ENCODE data around the gene ATP8B4.
"Not testable (repeated sequence)": the region's sequence is repeated elsewhere in the genome, so short reads cannot be mapped to it uniquely, and the experiment has no call there.

Gene ATP8B4

DNA sequence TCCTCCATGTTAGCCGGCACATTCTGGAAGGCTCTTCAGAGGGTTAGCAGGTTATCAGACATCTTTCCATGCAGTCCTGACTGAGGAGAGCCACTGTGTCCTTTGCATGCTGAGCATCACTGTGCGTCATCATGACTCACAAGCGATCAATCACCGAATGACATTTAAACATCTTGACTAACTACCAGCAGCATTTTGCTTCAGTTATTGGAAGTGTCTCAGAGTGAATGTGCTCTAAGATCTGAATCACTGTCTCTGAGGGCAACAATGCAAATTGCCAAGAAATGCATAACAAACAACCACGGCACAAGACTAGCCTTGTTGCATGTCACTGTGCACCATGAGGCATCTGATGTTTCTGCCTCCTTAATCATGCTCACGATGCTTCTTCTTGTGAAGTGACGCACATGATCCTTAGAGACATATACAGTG lies 18.3 kb upstream of the ATP8B4 start:
- DNase-seq, result no peak

- DNase-seq, result no peak
Measured at GRCh38 chr15:50135031-50135551, 16.1 kb upstream of the ATP8B4 start.

- no peak for DNase-seq
Measured at GRCh38 chr15:50134524-50135024, 15.5 kb upstream of the ATP8B4 start.

GRCh38 chr15:50132251-50132984 lies 13.4 kb upstream of the ATP8B4 start:
- DNase-seq, result not testable (repeated sequence)

DNA sequence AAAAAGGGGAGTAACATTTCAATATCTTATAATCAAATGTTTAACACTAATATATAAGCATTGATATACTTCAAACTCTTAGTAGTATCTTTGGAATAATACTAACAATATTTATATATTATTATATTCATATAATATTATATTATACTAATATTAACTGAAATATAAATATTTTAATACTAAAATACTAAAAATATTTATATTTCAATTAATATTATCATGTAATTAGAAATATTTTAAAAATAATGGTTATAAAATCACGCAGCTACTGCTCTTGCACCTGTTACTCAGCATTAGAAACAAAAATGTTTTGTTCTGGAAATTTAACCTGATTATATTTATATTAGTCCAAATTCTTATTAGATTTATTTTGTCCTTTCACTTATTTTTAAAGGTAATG lies 12.6 kb upstream of the ATP8B4 start:
- DNase-seq, result no peak

DNA sequence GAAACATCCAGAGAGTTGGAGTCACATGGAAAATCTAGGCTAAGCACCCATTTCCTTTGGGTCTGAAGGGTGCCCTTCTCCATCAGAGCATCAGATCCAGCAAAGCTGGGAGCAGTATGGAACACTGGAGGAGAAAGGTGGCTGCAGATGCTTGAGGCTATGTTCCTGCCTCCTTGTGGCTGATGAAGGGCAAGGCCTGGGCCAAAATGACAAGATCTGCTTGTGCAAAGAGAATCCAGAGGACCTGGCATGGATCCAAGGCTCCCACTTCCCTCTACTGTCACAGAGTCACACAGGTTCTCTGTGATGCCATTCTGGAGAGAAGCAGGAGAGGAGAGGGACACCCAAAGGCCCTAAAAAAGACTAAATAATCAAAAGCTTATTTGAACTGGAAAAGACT lies 9.2 kb upstream of the ATP8B4 start:
- no peak for DNase-seq

GRCh38 chr15:50127255-50127777 lies 8.3 kb upstream of the ATP8B4 start:
- DNase-seq, result no peak

DNA sequence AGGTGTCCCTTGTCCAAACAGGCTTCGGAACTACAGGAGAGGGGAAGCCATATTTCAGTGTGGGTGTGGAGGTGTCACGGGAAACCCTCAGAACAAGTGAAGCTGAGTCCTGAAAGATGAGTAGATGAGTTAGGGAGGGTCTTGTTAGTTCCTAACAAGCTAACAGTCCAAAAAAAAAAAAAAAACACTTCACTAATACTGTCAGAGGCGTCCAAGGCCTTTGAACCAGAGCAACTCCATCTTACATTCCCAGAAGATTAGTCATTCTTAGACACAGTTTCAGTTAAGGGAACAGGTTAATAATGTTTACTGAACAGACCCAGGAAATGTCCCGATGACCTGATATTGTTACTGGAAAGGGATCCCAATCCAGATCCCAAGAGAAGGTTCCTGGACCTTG lies 7.0 kb upstream of the ATP8B4 start:
- no peak for DNase-seq

GRCh38 chr15:50124631-50125030 lies 5.6 kb upstream of the ATP8B4 start:
- DNase-seq, result no peak

- no peak for DNase-seq
Measured at GRCh38 chr15:50123861-50124557, 5.0 kb upstream of the ATP8B4 start.

GRCh38 chr15:50120729-50121128 lies 1.7 kb upstream of the ATP8B4 start:
- no peak for DNase-seq

- no peak for DNase-seq
Measured at GRCh38 chr15:50117431-50118027, 1.5 kb downstream of the ATP8B4 start.

DNA sequence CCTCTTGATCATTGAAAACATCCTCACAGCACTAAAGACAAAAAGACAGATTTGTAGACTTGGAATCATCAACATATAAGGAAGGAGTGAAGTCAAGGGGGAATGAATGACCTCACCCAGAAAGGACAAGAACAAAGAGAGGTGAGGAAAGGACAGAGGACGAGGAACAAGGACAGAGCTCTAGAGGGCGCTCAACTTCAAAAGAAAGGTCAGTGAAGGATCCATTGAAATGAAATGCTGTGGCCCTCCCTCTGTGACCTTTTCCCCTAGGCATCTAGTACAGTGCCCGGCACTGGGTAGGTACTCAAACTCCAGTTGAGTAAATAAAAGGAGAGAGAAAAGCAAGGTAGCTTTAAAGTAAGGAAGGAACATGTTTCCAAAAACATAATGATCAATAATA lies 2.6 kb downstream of the ATP8B4 start:
- DNase-seq, result no peak

- no peak for DNase-seq
Measured at GRCh38 chr15:50113992-50114780, 4.8 kb downstream of the ATP8B4 start.

- no peak for DNase-seq
Measured at GRCh38 chr15:50113187-50113505, 5.9 kb downstream of the ATP8B4 start.

DNA sequence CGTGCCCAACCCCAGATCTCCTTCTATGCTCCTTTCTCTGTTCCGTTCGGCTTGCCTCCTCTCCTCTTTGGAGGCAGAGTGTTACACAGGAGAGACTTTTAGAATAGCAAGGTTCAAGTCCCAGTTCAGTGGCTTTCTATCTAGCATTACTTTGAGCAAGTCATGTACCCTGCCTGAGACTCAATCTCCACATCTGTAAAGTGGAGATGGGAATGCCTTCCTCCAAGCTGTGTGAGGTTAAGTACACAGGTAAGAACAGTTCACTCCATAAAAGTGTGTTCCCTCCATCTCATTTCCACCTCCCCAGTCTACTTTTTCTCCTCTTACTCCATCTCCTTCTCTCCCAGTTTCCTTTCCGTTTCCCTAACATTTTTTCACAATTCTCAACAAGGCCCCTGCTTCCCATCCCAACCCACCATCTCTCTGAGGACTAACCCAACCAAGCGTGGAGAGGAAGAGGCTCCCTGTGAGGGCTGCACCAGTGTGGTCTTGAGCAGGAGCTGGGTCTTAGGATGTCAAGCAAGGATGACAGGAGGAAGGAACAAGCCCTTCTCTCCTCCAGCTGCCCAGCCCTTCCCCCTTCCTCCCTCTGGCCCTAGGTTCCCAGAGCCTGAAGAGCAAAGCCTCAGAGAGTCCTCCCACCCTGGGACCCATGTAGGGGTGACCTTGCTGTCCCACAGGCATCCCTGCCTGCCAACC lies 6.4 kb downstream of the ATP8B4 start:
- DNase-seq, result no peak

DNA sequence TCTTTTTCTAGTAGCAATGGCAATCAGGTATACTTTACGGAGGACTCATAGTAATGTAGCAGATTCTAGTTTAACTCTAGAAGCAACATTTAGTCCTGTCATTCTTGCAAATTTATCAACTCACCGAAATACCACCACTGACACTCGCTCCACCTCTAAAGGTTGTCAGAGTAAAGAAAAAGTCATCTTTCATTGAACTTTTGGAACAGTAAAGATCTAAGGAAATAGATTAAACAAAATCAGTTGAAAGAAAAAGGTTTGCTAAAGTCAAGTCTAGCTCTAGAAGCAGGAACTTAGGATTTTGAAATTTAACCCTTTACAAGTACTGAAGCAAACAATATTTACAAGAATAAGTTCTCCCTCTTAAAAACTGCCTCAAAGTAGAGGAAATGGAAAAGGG lies 8.7 kb downstream of the ATP8B4 start:
- DNase-seq, result no peak

GRCh38 chr15:50109076-50109987 lies 9.7 kb downstream of the ATP8B4 start:
- no peak for DNase-seq

GRCh38 chr15:50108461-50108860 lies 10.6 kb downstream of the ATP8B4 start:
- no peak for DNase-seq

GRCh38 chr15:50107591-50108408 lies 11.2 kb downstream of the ATP8B4 start:
- DNase-seq, result no peak
